GM21619 (cell line): ENCODE measurements around the gene DENND1C.

Experiments
- ATAC-seq: cut with Tn5 transposase; IDR thresholded peaks from one replicate; pipeline ENCODE4 v1.9.1; 2021; ENCODE audit not compliant: unreplicated experiment

DENND1C gene

DNA sequence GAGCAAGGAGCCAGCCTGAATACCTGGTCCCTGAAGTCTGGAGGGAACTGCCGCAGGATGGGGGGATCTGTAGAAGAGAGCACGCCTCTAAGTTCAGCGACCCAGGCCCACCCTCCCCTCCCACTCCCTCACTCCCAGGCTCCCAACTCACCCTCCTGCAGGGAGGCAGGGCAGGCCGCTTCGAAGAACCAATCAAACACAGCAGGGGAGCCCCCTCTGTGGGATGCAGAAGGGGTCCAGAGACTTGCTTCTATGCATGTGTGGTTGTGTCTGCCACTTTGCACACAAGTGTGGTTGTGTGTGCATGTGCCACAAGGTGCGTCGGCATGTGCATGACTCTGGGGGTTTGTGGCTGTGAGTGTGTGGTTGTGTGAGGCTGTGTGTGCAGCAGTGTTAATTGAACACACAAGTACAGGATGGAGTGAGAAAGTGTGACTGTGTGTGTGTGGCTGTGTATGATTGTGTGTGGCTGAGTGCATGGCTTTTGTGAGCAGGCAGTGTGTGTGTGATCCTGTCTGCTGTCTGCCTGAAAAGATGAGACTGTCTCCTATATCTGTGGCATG lies 1.7 kb downstream of the DENND1C start:
- no peak for ATAC-seq

DNA sequence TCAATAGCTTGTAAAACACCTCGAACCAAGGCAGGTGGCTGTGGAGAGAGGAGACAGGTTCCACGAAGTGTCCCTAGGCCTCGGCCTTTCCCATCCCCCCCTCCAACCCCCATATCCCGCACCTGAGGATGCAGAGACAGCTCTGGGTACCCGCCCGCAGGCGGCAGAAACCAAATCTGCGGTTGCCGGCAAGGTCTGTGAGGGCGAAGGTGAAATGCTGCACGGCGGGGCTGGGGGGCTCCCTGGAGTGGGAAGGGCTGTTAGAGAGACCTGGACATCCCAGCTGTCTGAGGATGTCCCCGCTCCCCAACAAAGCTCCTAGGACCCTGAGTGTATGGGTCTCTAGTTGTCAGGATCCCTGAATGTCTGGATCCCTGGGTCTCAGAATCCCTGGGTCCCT lies 2.8 kb downstream of the DENND1C start:
- no peak for ATAC-seq

DNA sequence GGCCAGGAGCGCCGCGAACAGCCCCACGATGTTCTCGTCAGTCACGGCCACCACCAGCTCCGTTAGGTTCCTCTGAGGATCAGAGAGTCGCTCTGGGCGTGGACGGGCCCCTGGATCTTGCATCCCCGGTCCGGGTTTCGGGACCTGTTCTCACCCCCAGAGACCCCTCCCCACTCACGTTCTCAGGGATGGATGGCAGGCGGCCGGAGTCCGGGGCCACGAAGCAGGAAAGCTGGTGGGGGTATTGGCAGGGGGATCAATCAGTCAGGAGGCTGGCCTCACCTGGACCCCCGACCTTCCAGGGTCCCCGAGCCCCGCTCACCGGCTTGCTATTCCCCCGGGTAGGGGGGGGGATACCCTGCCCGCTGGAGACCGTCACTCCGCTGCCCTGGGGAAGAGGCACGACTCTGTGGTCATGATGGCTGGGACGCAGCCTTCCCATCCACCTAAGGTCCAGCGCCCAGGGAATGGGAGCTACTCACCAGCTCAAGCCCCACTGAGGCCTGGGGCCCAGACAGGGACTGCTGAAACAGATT lies 4.6 kb downstream of the DENND1C start:
- no peak for ATAC-seq

DNA sequence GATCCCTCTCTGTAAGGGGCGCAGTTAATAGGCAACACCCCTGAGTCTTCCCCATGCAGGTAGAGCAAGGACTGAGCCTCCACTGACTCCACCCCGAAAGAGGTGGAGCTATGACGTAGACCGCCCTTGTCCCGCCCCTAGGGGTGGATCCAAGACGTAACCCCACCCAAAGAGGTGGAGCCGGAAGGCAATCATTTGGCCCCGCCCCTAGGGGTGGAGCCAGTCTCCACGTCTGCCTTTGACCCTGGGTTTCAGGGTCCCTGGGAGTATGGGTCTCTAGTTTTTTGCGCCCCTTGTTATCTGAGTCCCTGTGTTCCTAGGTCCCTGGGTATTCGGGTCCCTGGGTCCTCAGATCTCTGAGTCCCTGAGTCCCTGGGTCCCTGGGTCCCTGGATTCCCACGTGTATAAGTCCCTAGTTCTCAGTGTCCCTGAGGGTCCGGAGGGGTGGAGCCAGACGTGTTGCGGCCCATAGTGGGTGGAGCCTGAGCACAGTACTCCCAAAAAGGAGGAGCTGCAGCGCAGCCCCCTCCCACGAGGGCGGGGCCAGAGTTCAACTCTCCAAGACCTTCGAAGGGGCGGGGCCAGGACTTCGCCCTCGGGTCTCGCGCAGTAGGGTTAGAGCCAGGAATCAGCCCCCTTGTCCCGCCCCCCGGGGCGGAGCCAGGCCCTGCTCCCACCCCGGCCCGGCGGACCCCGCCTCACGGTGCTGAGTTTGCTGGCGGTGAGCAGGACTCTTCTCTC lies 5.3 kb downstream of the DENND1C start:
- ATAC-seq: no peak

DNA sequence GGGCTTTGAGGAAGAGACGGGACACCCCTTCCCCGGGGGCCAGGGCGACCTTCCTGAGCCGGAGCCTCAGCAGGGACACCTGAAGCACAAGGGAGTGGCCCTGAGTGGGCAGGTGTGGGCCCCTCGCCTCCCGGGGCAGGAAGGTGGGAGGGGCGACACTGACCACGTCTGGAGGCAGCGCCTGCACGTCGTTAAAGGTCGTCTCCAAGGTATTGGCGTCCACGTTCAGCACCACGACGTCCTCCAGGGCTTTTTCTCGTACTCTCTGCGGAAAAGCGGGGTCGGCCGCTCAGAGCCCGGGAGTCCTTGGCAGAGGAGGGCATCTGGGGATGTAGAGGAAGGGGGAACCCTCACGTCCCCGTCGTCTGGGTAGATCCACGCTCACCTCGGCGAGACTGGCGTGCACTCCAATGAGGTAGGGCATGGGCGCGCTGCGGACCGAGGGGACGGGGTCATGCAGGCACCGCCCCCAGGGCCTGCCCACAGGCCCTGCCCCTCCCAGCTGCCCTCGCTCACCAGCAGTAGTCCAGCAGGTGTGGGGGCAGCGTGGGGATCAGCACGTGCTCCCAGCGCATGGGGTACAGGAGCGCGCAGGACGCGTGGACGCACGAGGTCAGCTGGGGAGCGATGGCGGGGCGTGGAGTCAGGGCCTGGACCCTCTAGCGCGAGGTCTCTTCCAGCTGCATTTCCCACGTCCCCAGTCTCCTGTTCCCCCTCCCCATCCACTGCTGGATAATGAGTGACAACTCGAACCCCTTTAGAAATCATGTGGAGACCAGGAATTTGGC lies 6.1 kb downstream of the DENND1C start:
- ATAC-seq: no peak

DNA sequence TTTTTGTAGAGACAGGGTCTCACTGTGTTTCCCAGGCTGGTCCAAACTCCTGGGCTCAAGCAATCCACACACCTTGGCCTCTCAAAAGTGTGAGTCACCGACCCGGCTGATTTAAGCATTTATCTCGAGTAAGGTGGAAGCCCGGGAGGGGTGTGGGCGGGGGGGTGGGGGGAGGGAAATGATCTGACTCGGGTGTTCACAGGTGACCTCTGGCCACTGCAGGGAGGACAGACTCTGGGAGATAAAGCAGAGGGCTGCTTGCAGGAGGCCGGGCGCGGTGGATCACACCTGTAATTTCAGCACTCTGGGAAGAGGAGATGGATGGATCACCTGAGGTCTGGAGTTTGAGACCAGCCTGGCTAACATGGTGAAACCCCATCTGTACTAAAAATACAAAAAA lies 7.9 kb downstream of the DENND1C start:
- ATAC-seq: no peak

DNA sequence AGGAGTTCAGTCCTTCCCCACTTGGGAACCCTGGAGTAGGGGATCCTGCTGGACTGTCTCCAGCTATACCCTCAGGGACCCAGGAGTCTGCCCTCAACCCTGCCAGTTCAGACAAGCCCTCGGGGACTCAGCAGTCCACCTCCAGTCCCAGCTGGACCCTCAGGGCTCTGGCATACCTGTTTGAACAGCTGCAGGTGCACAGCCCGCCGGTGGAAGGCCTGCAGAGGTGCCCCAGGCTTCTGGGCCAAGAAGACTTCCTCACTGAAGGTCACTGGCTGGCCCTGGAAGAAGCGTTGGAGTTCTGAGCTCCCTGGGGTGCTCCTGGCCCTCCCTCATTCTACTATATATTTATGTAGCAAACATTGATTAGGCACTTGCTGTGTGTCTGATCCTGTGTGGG lies 8.9 kb downstream of the DENND1C start:
- ATAC-seq: no peak

DNA sequence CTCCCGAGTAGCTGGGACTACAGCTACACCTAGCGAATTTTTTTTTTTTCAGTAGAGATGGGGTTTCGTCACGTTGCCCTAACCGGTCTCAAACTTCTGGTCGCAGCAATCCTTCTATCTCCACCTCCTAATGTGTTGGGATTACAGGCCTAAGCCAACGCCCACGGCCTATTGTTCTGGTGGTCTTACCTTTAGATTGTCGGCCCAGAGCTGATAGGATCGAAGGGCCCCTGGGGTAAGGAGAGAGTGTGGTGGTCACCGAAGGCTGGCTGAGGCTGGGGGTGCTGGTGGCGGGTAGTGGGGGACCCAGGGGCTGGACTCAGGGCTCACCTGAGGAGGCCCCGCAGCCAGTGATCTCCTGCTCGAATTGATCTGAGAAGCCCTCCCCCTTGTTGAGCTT lies 10.5 kb downstream of the DENND1C start:
- ATAC-seq: no peak

DNA sequence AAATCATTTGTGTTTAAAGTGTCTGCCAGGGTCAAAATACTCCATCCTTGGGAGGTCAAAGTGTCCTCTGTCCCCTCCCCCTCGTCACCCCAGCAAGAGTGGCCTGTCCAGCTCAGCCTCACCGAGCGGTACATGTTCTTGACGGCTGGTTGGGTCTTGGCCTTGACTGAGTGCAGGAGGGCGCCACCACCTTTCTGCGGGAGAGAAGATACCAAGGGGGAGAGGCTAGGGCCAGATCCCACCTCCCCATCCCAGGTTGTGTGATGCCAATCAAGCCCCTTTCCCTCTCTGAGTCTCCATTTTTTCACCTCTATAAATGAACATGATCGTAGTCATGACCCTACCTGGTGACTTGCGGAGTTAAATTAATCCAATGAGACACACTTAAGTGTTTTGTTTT lies 11.4 kb downstream of the DENND1C start:
- ATAC-seq: no peak

DNA sequence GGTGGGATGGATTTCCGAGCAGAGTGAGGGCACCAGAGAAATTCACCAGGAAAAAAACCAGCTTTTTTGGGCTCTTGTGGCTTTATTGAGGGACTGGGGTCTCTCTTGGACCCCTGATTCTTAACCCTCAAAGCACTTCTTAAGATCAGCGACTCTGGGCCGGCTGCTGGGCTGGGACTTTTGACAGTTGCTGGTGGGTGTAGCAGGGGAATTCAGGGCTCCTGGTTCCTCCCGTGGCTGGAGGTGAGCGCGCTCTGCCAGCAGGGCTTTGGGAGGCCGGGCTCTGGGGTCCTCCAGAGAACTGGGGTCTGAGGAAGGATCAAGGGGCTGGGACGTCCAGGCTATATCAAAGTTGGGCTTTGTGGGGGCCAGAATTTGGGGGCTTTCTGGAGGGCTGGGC lies 14.2 kb downstream of the DENND1C start:
- ATAC-seq: no peak

DNA sequence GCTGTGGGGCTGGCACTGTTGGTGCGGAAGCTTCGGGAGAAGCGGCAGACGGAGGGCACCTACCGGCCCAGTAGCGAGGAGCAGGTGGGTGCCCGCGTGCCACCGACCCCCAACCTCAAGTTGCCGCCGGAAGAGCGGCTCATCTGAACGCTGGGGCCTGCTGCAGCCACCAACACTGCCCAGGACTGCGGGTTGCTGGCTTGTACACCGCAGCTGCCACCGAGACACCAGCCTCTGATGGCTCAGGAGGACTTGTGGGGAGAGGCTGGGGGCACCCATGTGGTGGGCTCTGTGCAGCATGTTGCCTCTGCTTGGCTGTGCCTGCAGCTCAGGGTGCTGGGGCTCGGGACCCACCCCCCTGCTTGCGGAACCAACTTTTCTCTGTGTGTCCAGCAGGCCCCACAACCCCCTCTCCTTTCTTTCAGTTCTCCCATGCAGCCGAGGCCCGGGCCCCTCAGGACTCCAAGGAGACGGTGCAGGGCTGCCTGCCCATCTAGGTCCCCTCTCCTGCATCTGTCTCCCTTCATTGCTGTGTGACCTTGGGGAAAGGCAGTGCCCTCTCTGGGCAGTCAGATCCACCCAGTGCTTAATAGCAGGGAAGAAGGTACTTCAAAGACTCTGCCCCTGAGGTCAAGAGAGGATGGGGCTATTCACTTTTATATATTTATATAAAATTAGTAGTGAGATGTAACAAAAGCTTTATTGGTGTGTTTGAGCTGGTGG lies 14.9 kb downstream of the DENND1C start:
- ATAC-seq: no peak

DNA sequence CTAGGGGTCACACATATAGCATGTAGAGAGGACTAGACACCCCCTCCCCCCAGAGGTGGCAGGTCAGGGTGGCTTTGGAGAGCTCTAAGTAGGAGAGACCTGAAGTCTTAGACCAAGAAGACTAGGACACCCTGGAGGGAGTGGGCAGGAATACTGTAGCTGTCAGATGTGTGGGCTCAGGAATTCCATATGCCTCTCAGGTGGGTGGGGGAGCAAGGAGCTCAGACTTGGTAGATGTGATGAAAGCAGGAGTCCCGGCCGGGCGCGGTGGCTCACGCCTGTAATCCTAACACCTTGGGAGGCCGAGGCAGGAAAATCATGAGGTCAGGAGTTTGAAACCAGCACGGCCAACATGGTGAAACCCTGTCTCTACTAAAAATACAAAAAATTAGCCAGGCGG lies 15.9 kb downstream of the DENND1C start:
- ATAC-seq: no peak

DNA sequence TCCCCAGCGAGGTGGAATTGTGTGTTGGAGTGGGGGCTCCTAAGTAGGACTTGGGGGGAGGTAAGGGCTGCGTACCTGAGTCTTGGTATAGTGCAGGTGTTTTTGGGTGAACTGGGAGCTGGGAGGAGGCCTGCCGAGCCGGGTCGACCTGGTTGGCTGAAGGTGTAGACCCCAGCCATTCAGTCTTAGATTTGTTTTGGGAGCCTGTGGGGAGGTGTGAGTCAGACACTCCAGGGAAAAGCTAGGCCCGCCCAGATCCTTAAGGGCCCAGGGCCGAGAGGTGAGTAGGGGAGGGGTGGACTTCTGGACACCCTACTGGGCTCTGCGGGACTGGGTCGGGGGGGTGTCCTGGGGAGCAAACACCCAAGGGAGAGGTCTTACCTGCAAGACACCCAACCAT lies 16.6 kb downstream of the DENND1C start:
- no peak for ATAC-seq

DNA sequence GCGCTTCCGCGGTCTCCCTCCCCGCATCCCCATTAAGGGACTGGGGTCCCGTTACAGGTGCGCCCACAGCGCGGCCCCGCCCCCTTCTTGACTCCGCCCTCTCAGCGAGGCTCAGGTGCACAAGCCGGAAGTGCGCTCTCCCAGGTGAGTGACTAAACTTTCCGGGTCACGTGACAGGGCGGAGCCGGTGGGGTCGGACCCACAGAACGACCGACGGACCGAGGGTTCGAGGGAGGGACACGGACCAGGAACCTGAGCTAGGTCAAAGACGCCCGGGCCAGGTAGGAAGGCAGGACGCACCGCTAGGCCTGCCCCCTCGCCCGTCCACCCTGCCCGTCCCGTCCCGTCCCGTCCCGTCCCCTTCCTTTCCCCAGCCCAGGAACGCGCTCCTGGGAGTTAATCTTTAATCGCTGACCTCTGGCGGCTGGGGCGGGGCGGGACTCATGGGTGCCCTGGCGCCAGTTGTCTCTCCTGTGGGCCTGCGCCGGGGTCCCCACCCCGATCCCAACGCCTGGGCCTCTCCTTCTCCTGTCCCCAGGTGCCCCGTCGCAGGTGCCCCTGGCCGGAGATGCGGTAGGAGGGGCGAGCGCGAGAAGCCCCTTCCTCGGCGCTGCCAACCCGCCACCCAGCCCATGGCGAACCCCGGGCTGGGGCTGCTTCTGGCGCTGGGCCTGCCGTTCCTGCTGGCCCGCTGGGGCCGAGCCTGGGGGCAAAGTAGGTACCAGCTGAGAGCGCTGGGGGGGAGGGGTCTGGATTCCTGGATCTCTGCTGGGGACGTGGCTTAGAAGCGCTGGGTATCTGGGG lies 17.3 kb downstream of the DENND1C start, which contains the start of gene CRB3:
CRB3 (plus strand) TSS at position 202 of the 804 bp plus-strand sequence; CDS start at position 633, 431 bp downstream.
- no peak for ATAC-seq

DNA sequence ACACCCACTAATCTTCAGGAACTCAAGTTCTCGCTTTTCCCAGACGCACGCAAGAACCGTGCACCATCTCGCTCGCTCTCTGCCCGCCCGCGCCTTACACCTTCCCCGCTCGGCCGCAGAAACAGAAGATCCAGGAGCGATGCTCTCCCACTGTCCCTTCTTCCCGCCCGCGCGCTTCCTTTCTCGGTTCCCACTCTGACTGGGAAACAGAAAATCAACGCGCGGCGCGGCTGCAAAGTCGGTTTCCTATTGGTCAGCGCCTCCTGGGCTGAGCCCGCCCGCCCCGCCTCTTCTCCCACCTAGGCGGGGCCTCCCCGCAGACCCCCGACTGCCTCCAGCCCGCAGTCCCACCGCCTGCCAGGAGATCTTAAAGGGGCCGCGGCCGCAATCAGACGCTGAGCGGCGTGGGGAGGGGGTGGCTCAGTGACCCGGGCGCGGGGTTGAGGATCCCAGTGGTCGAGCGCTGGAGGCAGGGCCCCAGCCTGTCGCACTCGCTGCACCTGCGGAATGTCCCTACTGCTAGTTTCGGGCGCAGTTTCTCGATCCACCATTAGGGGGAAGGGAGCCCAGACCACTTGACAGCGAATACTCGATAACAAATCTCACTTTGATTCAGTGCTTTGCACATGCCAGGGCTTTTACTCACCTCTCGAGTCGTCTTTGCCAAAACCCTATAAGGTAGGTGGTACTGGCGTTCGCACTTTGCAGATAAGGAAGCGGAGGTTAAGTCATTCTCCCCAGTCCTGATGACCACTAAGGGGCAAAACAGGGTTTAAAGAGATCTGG lies 21.3 kb downstream of the DENND1C start:
- peak; percentile 61 for ATAC-seq

DNA sequence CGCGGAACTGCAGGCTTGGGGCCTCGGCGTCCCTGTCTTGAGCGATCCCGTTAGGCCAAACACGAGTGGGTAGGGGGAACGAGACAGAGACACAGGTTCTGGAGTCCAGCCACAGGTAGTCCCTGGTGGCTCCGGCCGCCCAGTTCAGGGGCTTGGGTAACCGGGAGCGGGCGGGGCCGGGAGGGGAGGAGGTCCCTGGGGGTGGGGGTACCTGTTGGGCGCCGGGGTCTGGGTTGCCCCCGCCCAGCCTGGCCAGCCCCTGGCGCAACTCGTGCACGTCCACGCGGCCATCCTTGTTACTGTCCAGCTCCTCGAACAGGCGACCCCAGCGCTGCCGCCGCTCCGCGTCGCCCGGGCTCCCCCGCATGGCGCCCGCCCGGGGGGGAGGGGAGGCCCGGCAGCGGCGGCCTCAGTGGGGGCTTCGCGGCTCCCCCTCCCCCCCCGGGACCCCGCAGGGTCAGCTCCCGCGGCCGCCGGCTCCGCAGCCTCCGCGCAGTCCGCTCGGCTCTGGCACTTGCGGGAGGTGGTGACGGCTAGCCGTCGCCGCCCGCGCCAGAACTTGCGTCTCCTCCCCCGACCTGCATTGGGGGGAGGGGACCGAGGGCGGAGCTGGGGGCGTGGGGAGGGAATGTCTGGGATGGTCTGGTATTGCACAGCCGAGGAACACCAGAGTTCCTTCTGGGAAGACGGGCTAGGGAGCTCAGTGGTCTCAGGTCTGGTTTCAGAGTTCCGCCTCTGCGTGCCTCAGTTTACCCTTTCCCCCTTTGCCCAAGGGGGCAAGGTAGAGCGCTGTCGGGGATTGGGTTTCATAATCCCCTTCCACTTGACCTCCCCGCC lies 22.1 kb downstream of the DENND1C start, which contains the start of gene SLC25A23:
SLC25A23 (minus strand) TSS at position 531 of the 837 bp plus-strand sequence; CDS start at position 367, 164 bp downstream.
- ATAC-seq: peak; percentile 16

DNA sequence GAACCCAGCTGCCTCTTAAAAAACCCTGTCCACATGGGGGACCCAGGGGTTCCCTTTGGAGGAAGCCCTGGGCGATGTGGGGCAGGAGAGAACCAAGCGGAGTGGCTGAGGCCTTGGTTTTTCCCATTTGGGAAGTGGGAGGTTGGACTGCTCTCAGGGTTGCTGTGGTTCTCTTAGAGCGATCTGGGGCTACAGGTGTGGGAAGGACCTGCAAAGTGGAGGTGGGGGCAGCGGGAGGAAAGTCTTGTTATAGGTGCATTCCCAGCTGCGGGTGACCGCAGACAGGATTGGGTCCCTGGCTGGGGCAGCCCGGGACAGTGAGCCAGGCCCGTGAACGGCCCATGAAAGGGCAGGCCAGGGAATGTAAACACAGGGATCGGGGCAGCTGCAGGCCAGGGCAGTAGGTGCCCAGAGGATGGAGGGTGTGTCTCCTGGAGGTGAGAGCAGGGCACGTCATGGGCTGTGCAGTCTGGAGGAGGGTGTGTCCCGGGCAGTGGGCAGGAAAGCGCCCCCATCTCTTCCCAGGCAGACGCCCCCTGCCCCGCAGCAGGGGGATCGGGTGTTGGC lies 22.8 kb downstream of the DENND1C start:
- ATAC-seq: no peak
